Mesenchymal stem cell (in vitro differentiated cells and primary cell): ENCODE results near the gene ARL15.

Source experiments
- DNase-seq: peaks from one replicate; pipeline ENCODE4 v3.0.0-alpha.2; 2013
- H2AFZ ChIP-seq: one replicate; pipeline ENCODE4 v1.6.1; 2013; ENCODE audit warnings: low read depth, mild to moderate bottlenecking, control low read depth, inconsistent platforms, low read length, moderate library complexity
- H2AK5ac ChIP-seq: 2 replicates; pipeline ENCODE4 v1.6.1; 2013; ENCODE audit warnings: low read length, moderate library complexity, mild to moderate bottlenecking, inconsistent platforms; ENCODE audit not compliant: severe bottlenecking
- H2BK120ac ChIP-seq: one replicate; pipeline ENCODE4 v1.6.1; 2013; ENCODE audit warnings: low read depth, mild to moderate bottlenecking, inconsistent platforms, low read length, moderate library complexity
- H2BK12ac ChIP-seq, 2 experiments: one replicate each; pipeline ENCODE4 v1.6.1; 2013; ENCODE audit warnings: inconsistent platforms in 2 of 2, low read length in 2 of 2, mild to moderate bottlenecking in 2 of 2, moderate library complexity in 2 of 2, control low read depth in 1 of 2
- H2BK15ac ChIP-seq: one replicate; pipeline ENCODE4 v1.6.1; 2013; ENCODE audit warnings: mild to moderate bottlenecking, low read depth, inconsistent platforms; ENCODE audit not compliant: poor library complexity, severe bottlenecking
- H2BK5ac ChIP-seq: 2 replicates; pipeline ENCODE4 v1.6.1; 2013; ENCODE audit warnings: low read depth, mild to moderate bottlenecking, low read length, control low read depth, inconsistent platforms; ENCODE audit not compliant: poor library complexity, severe bottlenecking
- H3K14ac ChIP-seq, 2 experiments: one replicate each; pipeline ENCODE4 v1.6.1; 2013; ENCODE audit warnings: inconsistent platforms in 2 of 2, low read length in 2 of 2, control low read depth in 1 of 2, mild to moderate bottlenecking in 1 of 2, moderate library complexity in 1 of 2
- H3K18ac ChIP-seq, 2 experiments: one replicate each; pipeline ENCODE4 v1.6.1; 2013; ENCODE audit warnings: inconsistent platforms in 2 of 2, low read length in 2 of 2, control low read depth in 1 of 2, low read depth in 1 of 2, mild to moderate bottlenecking in 1 of 2
- H3K23ac ChIP-seq, 2 experiments: one replicate each; pipeline ENCODE4 v1.6.1; 2013; ENCODE audit warnings: inconsistent platforms in 2 of 2, low read length in 2 of 2, mild to moderate bottlenecking in 2 of 2, moderate library complexity in 2 of 2, control low read depth in 1 of 2
- H3K27ac ChIP-seq: 2 replicates; pipeline ENCODE4 v1.5.1; 2013; ENCODE audit warnings: mild to moderate bottlenecking, moderate library complexity, low read length, control low read depth, inconsistent platforms; ENCODE audit not compliant: poor library complexity, severe bottlenecking
- H3K27me3 ChIP-seq, 2 experiments: 2 replicates each; pipeline versions ENCODE4 v1.6.1 to v1.7.0; 2013; ENCODE audit warnings: low read length in 2 of 2, mild to moderate bottlenecking in 2 of 2, moderate library complexity in 2 of 2, control low read depth in 1 of 2, inconsistent platforms in 1 of 2; ENCODE audit not compliant: control insufficient read depth in 1 of 2, insufficient read depth in 1 of 2
- H3K36me3 ChIP-seq, 2 experiments: 2 replicates each; pipeline versions ENCODE4 v1.6.1 to v1.7.0; 2013; ENCODE audit warnings: low read length in 2 of 2, control low read depth in 1 of 2, inconsistent platforms in 1 of 2, low read depth in 1 of 2, mild to moderate bottlenecking in 1 of 2; ENCODE audit not compliant: insufficient read depth in 2 of 2, control insufficient read depth in 1 of 2
- H3K4ac ChIP-seq, 2 experiments: one replicate each; pipeline ENCODE4 v1.6.1; 2013; ENCODE audit warnings: inconsistent platforms in 2 of 2, low read length in 2 of 2, mild to moderate bottlenecking in 2 of 2, moderate library complexity in 2 of 2, control low read depth in 1 of 2, low read depth in 1 of 2
- H3K4me1 ChIP-seq: 2 replicates; pipeline ENCODE4 v1.6.1; 2013; ENCODE audit warnings: low read depth, low read length, control low read depth; ENCODE audit not compliant: control insufficient read depth, insufficient read depth
- H3K4me2 ChIP-seq: 2 replicates; pipeline ENCODE4 v1.6.1; 2013; ENCODE audit warnings: low read length, mild to moderate bottlenecking, inconsistent platforms; ENCODE audit not compliant: poor library complexity, severe bottlenecking
- H3K4me3 ChIP-seq, 2 experiments: 2 replicates each; pipeline versions ENCODE4 v1.5.1 to v1.7.0; 2013; ENCODE audit warnings: low read length in 2 of 2, mild to moderate bottlenecking in 2 of 2, control low read depth in 1 of 2, low read depth in 1 of 2; ENCODE audit not compliant: insufficient read depth in 1 of 2
- H3K79me1 ChIP-seq: replicated peaks from 2 replicates; pipeline ENCODE4 v1.6.1; 2013; ENCODE audit warnings: mild to moderate bottlenecking, control low read depth, low read length, inconsistent platforms; ENCODE audit not compliant: poor library complexity, severe bottlenecking
- H3K9ac ChIP-seq: 2 replicates; pipeline ENCODE4 v1.7.0; 2013; ENCODE audit warnings: mild to moderate bottlenecking, low read length, moderate library complexity
- H3K9me3 ChIP-seq: 2 replicates; pipeline ENCODE4 v1.7.0; 2013; ENCODE audit warnings: mild to moderate bottlenecking, low read length; ENCODE audit not compliant: control insufficient read depth
- H4K8ac ChIP-seq: one replicate; pipeline ENCODE4 v1.6.1; 2013; ENCODE audit warnings: inconsistent platforms, mild to moderate bottlenecking, low read length, moderate library complexity
- H4K91ac ChIP-seq: one replicate; pipeline ENCODE4 v1.6.1; 2013; ENCODE audit warnings: mild to moderate bottlenecking, low read length, inconsistent platforms
- WGBS: methylation state at CpG from one replicate; pipeline ENCODE4 v1.1.7; 2013; ENCODE audit warnings: mixed read lengths; 5-methylcytosine and 5-hydroxymethylcytosine counted together

Gene ARL15

GRCh38 chr5:53891159-53891558, 419.2 kb downstream of the ARL15 start:
- no peak overlapping the region for H4K8ac ChIP-seq
- H2AK5ac ChIP-seq, result no peak overlapping the region
- H2BK120ac ChIP-seq, result no peak overlapping the region
- no peaks in the 10 kb centered on the region for H3K79me1 ChIP-seq
- H3K4ac ChIP-seq, result no peak overlapping the region
- H4K91ac ChIP-seq, result no peak overlapping the region
- H2AFZ ChIP-seq, result no peak overlapping the region
- no peak overlapping the region for H3K4me2 ChIP-seq
- H2BK5ac ChIP-seq, result no peak overlapping the region
- H3K4me1 ChIP-seq, result no peaks in the 10 kb centered on the region
- no peak overlapping the region for H3K23ac ChIP-seq
- no peaks in the 10 kb centered on the region for H3K36me3 ChIP-seq
- no peak overlapping the region for H3K18ac ChIP-seq
- 71% methylated on average over 4 of the region's 4 CpGs for WGBS
- no peak overlapping the region for H3K27ac ChIP-seq
- no peaks in the 10 kb centered on the region for H3K27me3 ChIP-seq
- H2BK12ac ChIP-seq, result no peak overlapping the region
- no peak overlapping the region for H3K9ac ChIP-seq
- no peak overlapping the region for H3K4me3 ChIP-seq
- no peak overlapping the region for H2BK15ac ChIP-seq
- no peak for DNase-seq
- no peaks in the 10 kb centered on the region for H3K9me3 ChIP-seq
- H3K14ac ChIP-seq, result no peak overlapping the region

GRCh38 chr5:53890490-53890889, 419.9 kb downstream of the ARL15 start:
- no peak overlapping the region for H2BK120ac ChIP-seq
- H2BK15ac ChIP-seq, result no peak overlapping the region
- no peaks in the 10 kb centered on the region for H3K27me3 ChIP-seq
- H3K4ac ChIP-seq, result no peak overlapping the region
- WGBS, result 90% methylated on average over 7 of the region's 7 CpGs
- no peak overlapping the region for H4K8ac ChIP-seq
- H4K91ac ChIP-seq, result no peak overlapping the region
- H3K4me2 ChIP-seq, result no peak overlapping the region
- no peaks in the 10 kb centered on the region for H3K79me1 ChIP-seq
- H3K14ac ChIP-seq, result no peak overlapping the region
- H2BK12ac ChIP-seq, result no peak overlapping the region
- no peak overlapping the region for H3K9ac ChIP-seq
- no peaks in the 10 kb centered on the region for H3K36me3 ChIP-seq
- DNase-seq, result no peak
- no peak overlapping the region for H2AFZ ChIP-seq
- no peaks in the 10 kb centered on the region for H3K4me1 ChIP-seq
- no peak overlapping the region for H3K23ac ChIP-seq
- H2AK5ac ChIP-seq, result no peak overlapping the region
- no peak overlapping the region for H3K27ac ChIP-seq
- H3K18ac ChIP-seq, result no peak overlapping the region
- H2BK5ac ChIP-seq, result no peak overlapping the region
- no peaks in the 10 kb centered on the region for H3K9me3 ChIP-seq
- H3K4me3 ChIP-seq, result no peak overlapping the region

GRCh38 chr5:53884844-53885243, 425.5 kb downstream of the ARL15 start:
- no peaks in the 10 kb centered on the region for H3K36me3 ChIP-seq
- H2BK120ac ChIP-seq, result no peak overlapping the region
- H3K4ac ChIP-seq, result no peak overlapping the region
- no peak overlapping the region for H2BK15ac ChIP-seq
- no peak overlapping the region for H2AK5ac ChIP-seq
- H2BK5ac ChIP-seq, result no peak overlapping the region
- H2AFZ ChIP-seq, result no peak overlapping the region
- H2BK12ac ChIP-seq, result no peak overlapping the region
- H4K91ac ChIP-seq, result no peak overlapping the region
- H3K4me1 ChIP-seq, result no peaks in the 10 kb centered on the region
- no peak overlapping the region for H3K4me3 ChIP-seq
- no peak for DNase-seq
- H3K79me1 ChIP-seq, result no peaks in the 10 kb centered on the region
- H3K9me3 ChIP-seq, result no peaks in the 10 kb centered on the region
- H3K4me2 ChIP-seq, result no peak overlapping the region
- H3K18ac ChIP-seq, result no peak overlapping the region
- H3K23ac ChIP-seq, result no peak overlapping the region
- no CpG with 5 or more reads among the region's 2 CpGs for WGBS
- H4K8ac ChIP-seq, result no peak overlapping the region
- no peak overlapping the region for H3K14ac ChIP-seq
- H3K27ac ChIP-seq, result no peak overlapping the region
- H3K27me3 ChIP-seq, result no peaks in the 10 kb centered on the region
- no peak overlapping the region for H3K9ac ChIP-seq

- no peak overlapping the region for H3K23ac ChIP-seq
- H3K36me3 ChIP-seq, result no peaks in the 10 kb centered on the region
- no peak overlapping the region for H3K4me2 ChIP-seq
- 77% methylated on average over 13 of the region's 14 CpGs for WGBS
- no peak overlapping the region for H3K4me3 ChIP-seq
- no peak overlapping the region for H3K9ac ChIP-seq
- no peaks in the 10 kb centered on the region for H3K4me1 ChIP-seq
- no peak overlapping the region for H2BK120ac ChIP-seq
- H4K91ac ChIP-seq, result no peak overlapping the region
- H2BK15ac ChIP-seq, result no peak overlapping the region
- no peak overlapping the region for H2BK5ac ChIP-seq
- no peak overlapping the region for H3K14ac ChIP-seq
- DNase-seq, result no peak
- no peak overlapping the region for H3K18ac ChIP-seq
- no peaks in the 10 kb centered on the region for H3K9me3 ChIP-seq
- H3K4ac ChIP-seq, result no peak overlapping the region
- no peak overlapping the region for H4K8ac ChIP-seq
- H2BK12ac ChIP-seq, result no peak overlapping the region
- H3K27me3 ChIP-seq, result no peaks in the 10 kb centered on the region
- no peak overlapping the region for H3K27ac ChIP-seq
- H2AFZ ChIP-seq, result no peak overlapping the region
- no peak overlapping the region for H2AK5ac ChIP-seq
- no peaks in the 10 kb centered on the region for H3K79me1 ChIP-seq
These were observed 426.0 kb downstream of the ARL15 start for GRCh38 chr5:53884417-53884816.
